Type B pancreatic cell (in vitro differentiated cells): Measurements from ENCODE around the gene AP1S1. TPM values are rescaled to one million over a fixed set of nuclear protein-coding genes. Genes with fewer than 3 reads are reported as not detected.

Experiments
- DNase-seq: peaks from one replicate; pipeline ENCODE4 v3.0.0; 2021; ENCODE audit warnings: mixed read lengths; ENCODE audit not compliant: unreplicated experiment; ENCODE audit errors: extremely low spot score
- H3K27ac Mint-ChIP-seq: 2 replicates; pipeline ENCODE4 v1.8.0; 2021; ENCODE audit warnings: mild to moderate bottlenecking, mixed read lengths
- H3K27me3 Mint-ChIP-seq: 2 replicates; pipeline ENCODE4 v1.8.0; 2021; ENCODE audit warnings: mixed read lengths
- H3K36me3 Mint-ChIP-seq: 2 replicates; pipeline ENCODE4 v1.8.0; 2021; ENCODE audit warnings: mixed read lengths
- H3K4me1 Mint-ChIP-seq: one replicate; pipeline ENCODE4 v1.8.0; 2021; ENCODE audit warnings: mixed read lengths; ENCODE audit not compliant: unreplicated experiment
- H3K4me3 Mint-ChIP-seq: 2 replicates; pipeline ENCODE4 v1.8.0; 2021; ENCODE audit warnings: mild to moderate bottlenecking, mixed read lengths
- H3K9me3 Mint-ChIP-seq: 2 replicates; pipeline ENCODE4 v1.8.0; 2021; ENCODE audit warnings: mixed read lengths
- CTCF ChIP-seq: fragments of 200-600 bp; sonication (generic); conservative IDR thresholded peaks from 2 replicates; pipeline ENCODE4 v1.5.0; 2021; ENCODE audit warnings: antibody characterized with exemption, mild to moderate bottlenecking
- total RNA-seq: library from RNA; stranded (reverse); gene quantifications from 2 replicates; pipeline ENCODE4 v1.2.1, GENCODE V29; 2021; ENCODE audit warnings: low replicate concordance

Gene AP1S1
- total RNA-seq, 1 donor from 2014 or later: 59.8 TPM

GRCh38 chr7:101121991-101122932, 32.0 kb upstream of the AP1S1 start:
- H3K36me3 Mint-ChIP-seq: no peaks in the 10 kb centered on the region
- H3K27me3 Mint-ChIP-seq: peaks cover 25% of the 10 kb centered on the region
- no peaks in the 10 kb centered on the region for H3K9me3 Mint-ChIP-seq
- peaks cover 32% of the 10 kb centered on the region for H3K4me1 Mint-ChIP-seq
- no peak for DNase-seq
- H3K27ac Mint-ChIP-seq: peak overlapping the region; percentile 75
- no peak for TF ChIP-seq CTCF
- H3K4me3 Mint-ChIP-seq: peak overlapping the region; percentile 7

- H3K4me1 Mint-ChIP-seq: peaks cover 34% of the 10 kb centered on the region
- H3K36me3 Mint-ChIP-seq: no peaks in the 10 kb centered on the region
- DNase-seq: no peak
- no peaks in the 10 kb centered on the region for H3K9me3 Mint-ChIP-seq
- H3K27ac Mint-ChIP-seq: no peak overlapping the region
- H3K27me3 Mint-ChIP-seq: peaks cover 27% of the 10 kb centered on the region
- no peak overlapping the region for H3K4me3 Mint-ChIP-seq
- no peak for TF ChIP-seq CTCF
These were observed 31.2 kb upstream of the AP1S1 start for GRCh38 chr7:101122933-101123702.

GRCh38 chr7:101123703-101124068, 30.6 kb upstream of the AP1S1 start:
- H3K27me3 Mint-ChIP-seq: peaks cover 29% of the 10 kb centered on the region
- H3K9me3 Mint-ChIP-seq: no peaks in the 10 kb centered on the region
- no peak overlapping the region for H3K4me3 Mint-ChIP-seq
- peaks cover 34% of the 10 kb centered on the region for H3K4me1 Mint-ChIP-seq
- no peak overlapping the region for H3K27ac Mint-ChIP-seq
- no peak for DNase-seq
- TF ChIP-seq CTCF: no peak
- no peaks in the 10 kb centered on the region for H3K36me3 Mint-ChIP-seq

- Mint-ChIP-seq H3K4me3 (peak overlapping the region; percentile 44), H3K27me3 (peaks cover 29% of the 10 kb centered on the region), H3K27ac (no peak overlapping the region), H3K9me3 (no peaks in the 10 kb centered on the region), H3K36me3 (no peaks in the 10 kb centered on the region), H3K4me1 (peaks cover 34% of the 10 kb centered on the region)
- DNase-seq: no peak
- TF ChIP-seq CTCF: no peak
These were observed 29.8 kb upstream of the AP1S1 start for GRCh38 chr7:101124376-101125056.

GRCh38 chr7:101125989-101126650, 28.2 kb upstream of the AP1S1 start:
- Mint-ChIP-seq H3K27me3 (peaks cover 27% of the 10 kb centered on the region), H3K4me3 (no peak overlapping the region), H3K9me3 (no peaks in the 10 kb centered on the region), H3K27ac (no peak overlapping the region), H3K36me3 (no peaks in the 10 kb centered on the region), H3K4me1 (peaks cover 30% of the 10 kb centered on the region)
- no peak for DNase-seq
- no peak for TF ChIP-seq CTCF
